ENCODE data around the gene PITPNC1.

GRCh38 chr17:67633751-67634211 lies 256.7 kb downstream of the PITPNC1 start:
- TF ChIP-seq POLR2AphosphoS5 (IDR thresholded peaks at IDR 0.05) (no peak), EP300 (IDR thresholded peaks at IDR 0.05) (peak in 1 of 4 donors; percentile 8), CTCF (IDR thresholded peaks at IDR 0.05) (no peak)

All from upper lobe of left lung (tissue), 4 donors.